Renal pelvis (tissue), 4 donors: ENCODE data around the gene ATP8B1. TPM values are rescaled to one million over a fixed set of nuclear protein-coding genes. Genes with fewer than 3 reads are reported as not detected.

Source experiments
- DNase-seq: peaks from one replicate; pipeline ENCODE4 v3.0.0-alpha.2; 2013
- polyA plus RNA-seq, 3 donors: library from polyadenylated mRNA; unstranded; fragments of 120-200 nt; gene quantifications; one replicate each; pipeline ENCODE4 v1.2.1, GENCODE V29; 2013; ENCODE audit not compliant: insufficient read length in 3 of 3

ATP8B1 gene
- polyA plus RNA-seq, 3 donors: 23.5 to 33.0 (median 25.1) TPM

GRCh38 chr18:57819671-57820460, 16.8 kb upstream of the ATP8B1 start:
- DNase-seq: no peak

GRCh38 chr18:57819119-57819518, 16.0 kb upstream of the ATP8B1 start:
- DNase-seq: no peak

GRCh38 chr18:57816208-57816954, 13.3 kb upstream of the ATP8B1 start:
- no peak for DNase-seq

- no peak for DNase-seq
Measured at GRCh38 chr18:57814555-57814954, 11.4 kb upstream of the ATP8B1 start.

GRCh38 chr18:57813245-57813644, 10.1 kb upstream of the ATP8B1 start:
- no peak for DNase-seq

- no peak for DNase-seq
Measured at GRCh38 chr18:57812126-57812477, 9.0 kb upstream of the ATP8B1 start.

GRCh38 chr18:57811477-57812125, 8.5 kb upstream of the ATP8B1 start:
- no peak for DNase-seq

- no peak for DNase-seq
Measured at GRCh38 chr18:57809190-57809589, 6.1 kb upstream of the ATP8B1 start.

- DNase-seq: no peak
Measured at GRCh38 chr18:57807336-57808117, 4.4 kb upstream of the ATP8B1 start.

GRCh38 chr18:57806978-57807285, 3.8 kb upstream of the ATP8B1 start:
- DNase-seq: no peak

- DNase-seq: no peak
Measured at GRCh38 chr18:57806201-57806977, 3.3 kb upstream of the ATP8B1 start.

- no peak for DNase-seq
Measured at GRCh38 chr18:57805117-57805516, 2.0 kb upstream of the ATP8B1 start.

GRCh38 chr18:57804557-57804956, 1.4 kb upstream of the ATP8B1 start:
- no peak for DNase-seq

- DNase-seq: no peak
Measured at GRCh38 chr18:57802213-57803102, 657 bp downstream of the ATP8B1 start.

GRCh38 chr18:57801761-57802212, 1.3 kb downstream of the ATP8B1 start:
- DNase-seq: no peak

GRCh38 chr18:57801325-57801724, 1.8 kb downstream of the ATP8B1 start:
- DNase-seq: no peak

GRCh38 chr18:57798713-57799373, 4.3 kb downstream of the ATP8B1 start:
- no peak for DNase-seq

- no peak for DNase-seq
Measured at GRCh38 chr18:57797209-57797651, 5.9 kb downstream of the ATP8B1 start.

GRCh38 chr18:57794951-57795728, 8.0 kb downstream of the ATP8B1 start:
- no peak for DNase-seq
